T-helper 17 cell (primary cell): ENCODE data around the gene BBS9. TPM values are rescaled to one million over a fixed set of nuclear protein-coding genes. Genes with fewer than 3 reads are reported as not detected.

ENCODE experiments used
- ATAC-seq: fragments of 150-1000 bp; cut with Tn5 transposase; 2 replicates; pipeline ENCODE4 v1.10.0; 2021; ENCODE audit warnings: mild to moderate bottlenecking, moderate library complexity
- DNase-seq, 3 donors: peaks; one replicate each; pipeline versions ENCODE4 v3.0.0 to v3.0.0-alpha.2; 2020 to 2021
- H3K9me3 ChIP-seq: one replicate; pipeline ENCODE4 v1.7.0; 2013; ENCODE audit warnings: low read length, mild to moderate bottlenecking; ENCODE audit not compliant: control insufficient read depth, poor library complexity, severe bottlenecking
- H3K27ac Mint-ChIP-seq: one replicate; pipeline ENCODE4 v1.8.0; 2022; ENCODE audit warnings: mild to moderate bottlenecking, moderate library complexity, mixed read lengths
- H3K27me3 Mint-ChIP-seq: one replicate; pipeline ENCODE4 v1.8.0; 2022; ENCODE audit warnings: mixed read lengths
- H3K36me3 Mint-ChIP-seq: one replicate; pipeline ENCODE4 v1.8.0; 2022; ENCODE audit warnings: low read depth, mixed read lengths
- H3K4me1 Mint-ChIP-seq: one replicate; pipeline ENCODE4 v1.8.0; 2022; ENCODE audit warnings: mild to moderate bottlenecking, mixed read lengths
- H3K4me3 Mint-ChIP-seq: one replicate; pipeline ENCODE4 v1.8.0; 2022; ENCODE audit warnings: mild to moderate bottlenecking, moderate library complexity, mixed read lengths
- total RNA-seq, 4 donors: library from RNA in 2 of 4; stranded (reverse) in 2 of 4; gene quantifications; one replicate each; pipeline ENCODE4 v1.2.3 and lab custom pipeline; 2022 to 2026

The BBS9 gene
- total RNA-seq, 2 donors from 2014 or later: 23.4 to 25.3 TPM

DNA sequence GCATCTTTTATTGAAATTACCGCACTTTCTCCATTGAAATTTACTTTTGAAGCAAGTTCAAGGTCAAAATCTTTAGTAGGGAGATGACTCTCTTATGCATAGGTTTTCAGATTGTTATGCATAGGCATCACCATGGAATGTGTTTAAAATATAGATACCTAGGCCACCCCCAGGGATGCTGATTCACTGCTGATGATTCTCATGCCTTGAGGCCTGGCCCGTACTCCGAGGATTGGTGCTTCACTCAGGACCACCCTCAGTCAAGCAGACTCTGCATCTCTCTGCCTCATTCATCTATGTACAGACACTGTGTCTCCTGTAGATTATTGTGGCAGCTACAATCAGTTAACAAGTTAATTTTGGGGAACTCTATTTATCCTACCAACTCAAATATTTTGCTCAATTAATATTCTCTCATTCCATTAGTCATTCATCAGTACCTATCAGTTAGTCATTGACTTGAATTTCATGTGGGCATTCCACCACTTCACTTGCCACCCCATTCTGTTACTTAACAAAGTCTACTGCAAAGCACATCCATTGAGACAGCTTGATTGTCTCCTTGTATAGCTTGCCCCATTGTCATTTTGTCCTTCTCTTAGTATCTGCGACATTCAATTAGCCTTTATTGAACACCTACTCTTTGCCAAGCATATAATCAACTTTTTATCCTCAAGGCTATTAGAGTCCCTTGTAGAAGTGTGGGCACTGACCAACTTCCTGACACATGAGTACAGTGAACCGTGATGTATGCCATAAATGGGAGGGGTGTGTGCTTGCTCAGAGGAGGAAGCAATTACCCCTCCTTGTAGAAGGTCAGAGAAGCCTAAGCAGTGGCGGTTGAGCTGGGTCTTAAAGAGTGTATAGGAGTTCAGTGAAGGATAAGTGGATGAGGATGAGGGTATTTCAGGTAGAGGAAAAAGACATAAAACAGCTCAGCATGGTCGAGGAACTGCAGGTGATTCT is 520.4 kb downstream of the BBS9 start:
- H3K4me1 Mint-ChIP-seq: no peaks in the 10 kb centered on the region
- H3K36me3 Mint-ChIP-seq: peaks cover 3% of the 10 kb centered on the region
- ATAC-seq (no peak), DNase-seq (no peak)
- H3K27ac Mint-ChIP-seq: no peak overlapping the region
- H3K27me3 Mint-ChIP-seq: no peaks in the 10 kb centered on the region
- H3K9me3 ChIP-seq: no peaks in the 10 kb centered on the region
- H3K4me3 Mint-ChIP-seq: no peak overlapping the region

DNA sequence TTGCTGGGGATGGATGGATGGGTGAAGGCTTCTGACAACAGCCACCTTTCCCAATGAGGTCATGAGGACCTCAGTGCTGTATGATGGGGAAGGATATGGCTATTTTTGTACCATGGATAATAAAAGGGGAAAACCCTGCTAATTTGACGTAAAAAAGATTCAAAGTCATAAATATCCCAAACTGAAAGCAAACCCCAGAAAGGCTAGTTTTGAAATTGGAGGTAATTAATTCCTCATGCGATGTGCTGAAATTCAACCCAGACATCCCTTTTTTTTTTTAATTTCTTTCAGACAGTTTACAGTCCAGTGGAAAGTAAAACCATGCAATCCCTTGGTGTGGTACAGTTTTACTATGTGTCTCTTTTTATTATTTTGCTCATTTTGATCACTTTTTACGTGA is 521.5 kb downstream of the BBS9 start:
- H3K9me3 ChIP-seq: no peaks in the 10 kb centered on the region
- ATAC-seq (no peak), DNase-seq (no peak)
- Mint-ChIP-seq H3K27ac (no peak overlapping the region), H3K36me3 (peaks cover 3% of the 10 kb centered on the region), H3K27me3 (no peaks in the 10 kb centered on the region), H3K4me1 (no peaks in the 10 kb centered on the region), H3K4me3 (no peak overlapping the region)

DNA sequence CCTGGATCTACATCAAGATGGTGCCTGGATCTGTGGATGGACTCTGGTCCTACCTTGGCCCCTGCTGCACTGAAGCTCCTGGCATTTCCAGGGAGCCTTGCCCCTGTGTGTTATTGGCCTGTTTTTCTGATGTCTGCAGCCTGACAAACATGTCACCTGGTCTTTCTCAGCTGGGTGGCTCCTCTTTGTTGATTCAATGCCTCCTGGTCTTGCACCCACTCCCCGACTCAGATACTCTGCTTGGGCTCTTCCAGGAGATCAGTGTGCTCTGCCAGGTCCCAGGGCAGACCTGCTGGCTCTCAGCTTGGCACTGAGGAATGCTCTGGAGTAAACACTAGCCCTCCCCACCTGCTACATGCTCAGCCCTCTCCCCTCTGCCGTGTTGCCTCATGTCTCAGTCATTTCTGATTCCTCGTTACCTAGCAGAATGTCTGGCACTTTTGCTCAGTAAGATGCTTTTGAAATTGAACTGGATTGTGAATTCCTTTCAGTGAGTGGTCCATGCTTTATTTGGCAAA is 522.7 kb downstream of the BBS9 start:
- H3K9me3 ChIP-seq: no peaks in the 10 kb centered on the region
- no peaks in the 10 kb centered on the region for H3K27me3 Mint-ChIP-seq
- peaks cover 3% of the 10 kb centered on the region for H3K36me3 Mint-ChIP-seq
- H3K27ac Mint-ChIP-seq: no peak overlapping the region
- ATAC-seq (no peak), DNase-seq (no peak)
- no peaks in the 10 kb centered on the region for H3K4me1 Mint-ChIP-seq
- H3K4me3 Mint-ChIP-seq: no peak overlapping the region

DNA sequence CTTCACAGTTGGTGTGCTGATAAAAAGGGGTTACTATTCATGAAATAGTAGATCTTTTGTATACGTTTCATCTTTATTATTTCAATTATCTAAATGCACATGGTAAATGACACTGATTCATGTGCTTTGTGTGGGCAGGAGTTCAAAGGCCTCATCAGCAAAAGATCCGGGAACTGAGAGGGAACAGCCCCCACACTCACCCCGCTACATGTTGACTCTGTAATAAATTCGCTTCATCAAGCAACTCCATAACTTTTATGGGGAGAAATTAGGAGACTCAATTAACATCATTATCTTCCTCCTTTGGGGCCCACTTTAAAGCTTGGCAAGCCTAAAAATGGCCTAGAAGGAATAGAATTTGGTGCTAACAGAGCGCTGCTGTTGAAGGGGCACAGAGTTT is 525.3 kb downstream of the BBS9 start:
- no peak for DNase-seq
- H3K4me1 Mint-ChIP-seq: no peaks in the 10 kb centered on the region
- no peak overlapping the region for H3K4me3 Mint-ChIP-seq
- no peak for ATAC-seq
- no peaks in the 10 kb centered on the region for H3K9me3 ChIP-seq
- H3K36me3 Mint-ChIP-seq: peaks cover 3% of the 10 kb centered on the region
- H3K27ac Mint-ChIP-seq: no peak overlapping the region
- H3K27me3 Mint-ChIP-seq: no peaks in the 10 kb centered on the region

Other genes with a start within 250 kb of the BBS9 start
- 100 to 1,000 TPM; 118 to 129 TPM for gene KBTBD2, start 237.8 kb upstream of the BBS9 start, total RNA-seq
- under 1 TPM in 1 of 2 donors, not detected in 1; 0.42 TPM for gene FKBP9, start 172.1 kb upstream of the BBS9 start, total RNA-seq
- 10 to 100 TPM; 36.5 to 82.2 TPM for gene NT5C3A, start 66.8 kb upstream of the BBS9 start, total RNA-seq
- gene RP9, start 20.2 kb upstream of the BBS9 start, total RNA-seq: 10 to 100 TPM; 16.0 to 16.8 TPM